HG03571 (cell line): ENCODE measurements around the gene OPN1LW.
"Not testable (repeated sequence)": the region's sequence is repeated elsewhere in the genome, so short reads cannot be mapped to it uniquely, and the experiment has no call there.

Experiments used
- ATAC-seq: cut with Tn5 transposase; IDR thresholded peaks from one replicate; pipeline ENCODE4 v1.9.1; 2021; ENCODE audit not compliant: unreplicated experiment

The OPN1LW gene

DNA sequence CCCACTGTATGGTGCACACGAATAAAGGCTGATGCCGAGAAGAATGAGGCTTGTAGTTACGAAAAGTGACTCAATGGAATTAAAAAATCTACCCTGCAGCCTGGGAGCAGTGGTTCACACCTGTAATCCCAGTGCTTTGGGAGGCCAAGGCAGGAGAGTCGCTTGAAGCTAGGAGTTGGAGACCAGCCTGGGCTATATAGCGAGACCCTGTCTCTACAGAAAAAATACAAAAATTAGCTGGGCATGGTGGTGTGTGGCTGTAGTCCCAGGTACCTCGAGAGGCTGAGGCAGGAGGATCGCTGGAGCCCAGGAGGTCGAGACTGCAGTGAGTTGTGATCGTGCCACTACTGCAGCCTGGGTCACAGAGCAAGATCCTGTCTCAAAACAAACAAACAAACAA lies 11.7 kb upstream of the OPN1LW start:
- ATAC-seq = no peak

- no peak for ATAC-seq
These were observed 8.4 kb upstream of the OPN1LW start for GRCh38 chrX:154135458-154136229.

DNA sequence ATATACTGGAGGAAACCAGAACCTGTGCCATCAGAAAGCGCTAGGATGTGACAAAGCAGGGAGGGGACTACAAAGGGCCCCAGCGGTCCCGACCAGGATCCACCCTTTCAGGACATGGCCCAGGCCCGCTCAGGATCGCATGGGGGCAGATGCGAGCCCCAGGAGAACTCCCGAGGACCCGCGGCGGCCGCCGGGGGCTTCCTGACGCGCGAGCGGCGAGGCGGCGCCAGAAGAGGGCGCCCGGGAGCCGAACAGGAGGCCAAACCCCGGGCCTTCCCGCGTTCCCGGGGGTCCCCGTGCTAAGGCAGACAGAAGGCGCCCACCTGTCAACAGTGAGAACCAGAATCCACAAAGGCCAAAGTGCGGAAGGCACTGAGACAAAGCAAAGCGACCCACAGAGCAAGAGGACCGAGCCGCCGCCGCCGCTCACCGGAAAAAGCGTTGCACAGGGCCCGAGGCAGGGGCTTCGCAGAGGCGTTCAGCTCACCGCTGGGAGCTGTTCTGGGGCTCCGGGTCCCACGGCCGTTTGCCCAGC lies 7.3 kb upstream of the OPN1LW start:
- no peak for ATAC-seq

DNA sequence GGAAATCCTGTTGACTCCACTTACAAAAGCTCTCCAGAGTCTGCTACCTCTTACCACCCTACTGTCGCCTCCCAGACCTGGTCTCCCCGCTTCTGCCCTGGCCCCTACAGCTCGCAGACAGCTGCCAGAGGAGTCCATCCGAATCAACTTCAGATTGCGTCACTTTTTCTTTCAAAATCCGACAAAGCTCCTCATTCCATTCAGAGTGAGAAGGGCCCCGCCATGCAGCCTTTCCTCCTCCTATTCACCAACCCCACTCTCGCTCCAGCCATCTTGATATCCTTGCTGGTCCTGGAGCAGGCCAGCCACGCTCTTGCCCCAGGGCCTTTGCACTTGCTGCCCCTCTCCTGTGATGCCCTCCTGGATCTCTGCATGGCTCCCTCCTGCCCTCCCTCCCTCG lies 5.2 kb upstream of the OPN1LW start:
- ATAC-seq = no peak

- no peak for ATAC-seq
These were observed 3.8 kb upstream of the OPN1LW start for GRCh38 chrX:154140206-154140605.

DNA sequence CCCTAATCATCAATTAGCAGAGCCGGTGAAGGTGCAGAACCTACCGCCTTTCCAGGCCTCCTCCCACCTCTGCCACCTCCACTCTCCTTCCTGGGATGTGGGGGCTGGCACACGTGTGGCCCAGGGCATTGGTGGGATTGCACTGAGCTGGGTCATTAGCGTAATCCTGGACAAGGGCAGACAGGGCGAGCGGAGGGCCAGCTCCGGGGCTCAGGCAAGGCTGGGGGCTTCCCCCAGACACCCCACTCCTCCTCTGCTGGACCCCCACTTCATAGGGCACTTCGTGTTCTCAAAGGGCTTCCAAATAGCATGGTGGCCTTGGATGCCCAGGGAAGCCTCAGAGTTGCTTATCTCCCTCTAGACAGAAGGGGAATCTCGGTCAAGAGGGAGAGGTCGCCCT lies 3.3 kb upstream of the OPN1LW start:
- no peak for ATAC-seq

GRCh38 chrX:154142386-154142785 lies 1.7 kb upstream of the OPN1LW start:
- no peak for ATAC-seq

- ATAC-seq = no peak
These were observed 895 bp upstream of the OPN1LW start for GRCh38 chrX:154142950-154143745.

DNA sequence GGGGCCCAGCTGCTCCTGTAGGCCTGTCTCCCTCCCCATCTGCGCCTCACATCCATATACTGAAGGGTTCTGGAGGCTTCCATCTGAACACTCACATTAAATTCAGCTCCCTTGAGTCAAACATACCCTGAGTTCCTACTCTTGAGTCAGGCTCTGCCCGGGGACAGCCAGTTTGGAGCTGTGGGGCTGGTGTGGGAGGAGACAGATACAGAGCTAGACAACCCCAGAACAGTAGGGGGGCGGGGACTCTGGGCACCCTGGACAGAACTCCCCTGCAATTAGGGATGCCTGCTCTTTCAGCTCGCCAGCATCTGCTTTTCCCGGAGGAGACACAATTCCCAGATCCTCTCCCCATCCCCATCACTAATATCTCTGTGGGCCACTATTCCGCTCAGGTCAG lies 7.0 kb downstream of the OPN1LW start:
- ATAC-seq = not testable (repeated sequence)

DNA sequence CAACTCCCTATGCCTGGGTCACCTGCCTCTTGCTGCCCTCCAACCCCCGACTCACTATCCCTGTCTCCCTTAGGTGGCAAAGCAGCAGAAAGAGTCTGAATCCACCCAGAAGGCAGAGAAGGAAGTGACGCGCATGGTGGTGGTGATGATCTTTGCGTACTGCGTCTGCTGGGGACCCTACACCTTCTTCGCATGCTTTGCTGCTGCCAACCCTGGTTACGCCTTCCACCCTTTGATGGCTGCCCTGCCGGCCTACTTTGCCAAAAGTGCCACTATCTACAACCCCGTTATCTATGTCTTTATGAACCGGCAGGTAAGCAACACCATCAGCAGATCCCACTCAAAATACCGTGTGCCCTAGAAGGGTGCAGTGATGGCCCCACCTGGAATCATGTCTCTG lies 12.2 kb downstream of the OPN1LW start:
- not testable (repeated sequence) for ATAC-seq

DNA sequence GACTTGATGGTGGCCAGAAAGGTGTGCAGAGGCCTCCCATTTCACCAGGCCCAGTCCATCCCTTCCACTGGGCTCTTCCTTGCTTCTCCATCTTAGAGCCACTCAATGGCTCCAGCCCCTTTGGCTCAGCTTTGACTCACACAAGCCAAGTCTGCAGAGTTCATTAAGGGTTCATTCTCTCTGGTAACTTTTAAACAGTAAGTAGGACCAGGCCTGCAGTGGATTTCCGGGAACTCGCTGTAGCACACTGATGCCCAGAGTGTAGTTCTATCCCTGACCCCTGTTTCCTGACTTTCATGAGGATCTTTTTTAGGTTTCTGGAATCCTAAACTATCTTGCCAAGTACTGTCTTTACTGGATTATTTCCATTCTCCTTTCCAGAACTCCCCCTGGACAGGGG lies 13.2 kb downstream of the OPN1LW start:
- ATAC-seq = not testable (repeated sequence)

GRCh38 chrX:154159345-154159744 lies 15.3 kb downstream of the OPN1LW start:
- ATAC-seq = not testable (repeated sequence)

DNA sequence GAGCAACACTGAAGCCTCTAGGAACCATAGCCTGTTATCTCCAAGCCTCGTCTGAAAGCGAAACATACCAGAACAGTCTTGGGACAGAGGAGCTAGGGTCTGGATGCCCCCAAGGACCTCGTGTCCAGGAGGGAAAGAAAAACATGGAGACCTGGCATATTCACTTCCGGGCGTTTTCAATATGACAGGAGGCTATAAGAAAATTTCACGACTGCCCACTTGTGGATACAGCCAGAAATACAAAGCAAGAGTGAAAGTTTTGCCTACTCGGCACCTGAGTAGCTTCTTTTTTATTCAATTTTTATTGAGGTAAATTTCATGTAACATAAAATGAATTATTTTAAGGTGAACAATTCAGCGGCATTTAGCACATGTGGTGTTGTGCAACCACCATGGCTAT lies 20.9 kb downstream of the OPN1LW start:
- not testable (repeated sequence) for ATAC-seq

DNA sequence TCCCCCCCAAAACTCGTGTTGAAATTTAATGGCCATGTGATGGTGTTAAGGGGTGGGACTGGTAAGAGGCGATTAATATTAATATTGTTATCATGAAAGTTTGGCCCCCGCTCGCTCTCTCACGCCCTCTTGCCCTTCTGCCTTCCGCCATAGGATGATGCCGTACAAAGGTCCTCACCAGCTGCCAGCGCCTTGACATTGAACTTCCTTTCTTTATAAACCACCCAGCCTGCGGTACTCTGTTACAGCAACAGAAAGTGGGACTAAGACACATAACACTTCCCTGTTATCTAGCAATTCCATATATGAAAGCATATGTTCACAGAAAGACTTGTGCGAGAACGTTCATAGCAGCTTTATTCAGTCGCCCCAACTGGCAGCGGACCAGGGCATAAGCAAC lies 24.3 kb downstream of the OPN1LW start:
- not testable (repeated sequence) for ATAC-seq

DNA sequence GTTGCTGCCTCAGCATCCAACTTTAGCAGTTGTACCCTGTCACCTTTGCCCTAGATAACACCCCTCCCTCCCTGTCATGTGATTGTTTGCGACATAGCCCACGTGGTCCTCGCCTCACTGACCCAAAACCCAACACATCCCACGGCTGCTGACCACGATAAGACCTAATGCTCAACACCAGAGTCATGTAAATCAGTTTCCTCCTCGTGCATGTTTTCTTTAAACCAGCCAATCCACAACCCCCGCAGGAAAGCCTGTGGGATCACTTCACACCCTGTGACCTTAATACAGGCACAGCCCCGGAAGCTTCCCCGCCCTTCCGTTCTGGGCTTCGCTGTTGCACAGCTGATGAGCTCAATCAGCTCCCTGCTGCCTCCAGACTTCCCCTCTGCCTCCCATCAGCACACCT lies 28.5 kb downstream of the OPN1LW start:
- ATAC-seq = not testable (repeated sequence)

DNA sequence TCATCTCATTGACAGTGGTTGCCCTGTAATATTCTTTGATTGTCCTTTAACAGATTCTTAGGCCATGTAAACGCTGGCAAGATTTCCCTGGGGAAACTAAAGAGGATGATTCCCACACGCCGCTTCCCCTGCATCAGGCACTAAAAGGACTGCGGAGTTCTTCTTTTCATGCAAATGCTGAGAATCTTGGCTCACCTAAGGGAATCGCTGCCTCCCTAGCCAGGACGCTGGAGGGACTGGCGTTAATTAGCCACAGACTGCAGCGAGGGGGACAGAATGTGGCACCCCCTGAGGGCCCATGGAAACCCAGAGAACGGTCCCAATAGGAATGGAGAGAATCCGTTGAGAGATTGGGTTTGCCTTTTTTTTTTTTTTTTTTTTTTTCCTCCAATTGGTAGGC lies 30.3 kb downstream of the OPN1LW start:
- not testable (repeated sequence) for ATAC-seq

- ATAC-seq = not testable (repeated sequence)
These were observed 38.3 kb downstream of the OPN1LW start, which contains the start of gene OPN1MW for GRCh38 chrX:154182296-154182695. Gene OPN1MW (plus strand): TSS chrX:154182596. CDS start chrX:154182678, 82 bp downstream.

DNA sequence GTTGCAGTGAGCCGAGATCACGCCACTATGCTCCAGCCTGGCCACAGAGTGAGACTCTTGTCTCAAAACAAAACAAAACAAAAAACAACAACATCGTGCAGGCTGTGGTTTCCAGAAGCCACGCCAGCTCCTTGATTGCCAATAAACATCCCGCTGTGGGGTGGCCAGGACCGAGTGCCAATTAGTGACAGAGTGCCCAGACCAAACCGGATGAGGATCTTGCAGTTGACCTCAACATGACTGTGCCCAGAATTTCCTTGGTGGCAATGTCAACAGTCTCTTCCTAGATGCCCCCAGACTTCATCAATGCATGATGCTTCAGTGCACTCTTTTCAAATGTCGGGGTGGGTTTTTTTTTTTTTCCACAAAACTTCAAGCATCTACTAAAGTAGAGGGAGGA lies 39.8 kb downstream of the OPN1LW start:
- not testable (repeated sequence) for ATAC-seq

DNA sequence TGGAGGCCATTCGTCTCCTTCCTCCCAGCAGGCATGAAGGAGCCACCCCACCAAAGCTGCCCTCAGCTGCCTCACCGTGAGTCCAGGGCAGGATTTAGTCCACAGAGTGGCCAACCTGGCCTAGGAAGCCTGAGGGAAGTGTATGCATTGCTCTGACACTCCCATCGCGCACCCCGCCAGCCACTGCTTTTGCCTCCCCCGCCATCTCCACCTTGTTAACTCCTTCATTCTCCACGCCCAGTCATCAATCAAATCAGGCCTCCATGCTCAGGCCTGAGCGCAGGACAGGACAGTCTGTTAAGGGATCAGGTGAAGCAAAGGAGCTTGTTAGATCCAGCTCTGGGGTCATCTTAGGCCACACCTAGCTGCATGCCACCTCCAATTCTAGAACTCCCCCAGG lies 48.8 kb downstream of the OPN1LW start:
- ATAC-seq = not testable (repeated sequence)

DNA sequence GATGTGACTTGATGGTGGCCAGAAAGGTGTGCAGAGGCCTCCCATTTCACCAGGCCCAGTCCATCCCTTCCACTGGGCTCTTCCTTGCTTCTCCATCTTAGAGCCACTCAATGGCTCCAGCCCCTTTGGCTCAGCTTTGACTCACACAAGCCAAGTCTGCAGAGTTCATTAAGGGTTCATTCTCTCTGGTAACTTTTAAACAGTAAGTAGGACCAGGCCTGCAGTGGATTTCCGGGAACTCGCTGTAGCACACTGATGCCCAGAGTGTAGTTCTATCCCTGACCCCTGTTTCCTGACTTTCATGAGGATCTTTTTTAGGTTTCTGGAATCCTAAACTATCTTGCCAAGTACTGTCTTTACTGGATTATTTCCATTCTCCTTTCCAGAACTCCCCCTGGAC lies 50.3 kb downstream of the OPN1LW start:
- not testable (repeated sequence) for ATAC-seq

GRCh38 chrX:154196466-154196865 lies 52.4 kb downstream of the OPN1LW start:
- not testable (repeated sequence) for ATAC-seq
